ENCODE measurements around the gene TTC31. TPM values are rescaled to one million over a fixed set of nuclear protein-coding genes. Genes with fewer than 3 reads are reported as not detected.

Gene TTC31
- total RNA-seq, 1 experiment from 2014 or later = 14.7 TPM

Other genes with a start within 250 kb of the TTC31 start
- 0.07 TPM in 1 of 2 replicates, not detected in the other for gene SLC4A5, start 139.7 kb upstream of the TTC31 start, total RNA-seq (2014; rRNA removed; shearing (Covaris generic))
- gene DCTN1, start 102.8 kb upstream of the TTC31 start, total RNA-seq (2014; rRNA removed; shearing (Covaris generic)) = 105 and 123 TPM in 2 replicates
- gene C2orf81, start 61.5 kb upstream of the TTC31 start, total RNA-seq (2014; rRNA removed; shearing (Covaris generic)) = 2.3 and 3.5 TPM in 2 replicates
- 72.9 and 84.5 TPM in 2 replicates for gene WDR54, start 61.4 kb upstream of the TTC31 start, total RNA-seq (2014; rRNA removed; shearing (Covaris generic))
- 23.1 and 33.3 TPM in 2 replicates for gene RTKN, start 41.1 kb upstream of the TTC31 start, total RNA-seq (2014; rRNA removed; shearing (Covaris generic))
- 5.9 and 7.9 TPM in 2 replicates for gene INO80B, start 28.0 kb upstream of the TTC31 start, total RNA-seq (2014; rRNA removed; shearing (Covaris generic))
- gene WBP1, start 24.6 kb upstream of the TTC31 start, total RNA-seq (2014; rRNA removed; shearing (Covaris generic)) = 49.0 and 52.3 TPM in 2 replicates
- 66.6 and 71.4 TPM in 2 replicates for gene MOGS, start 17.7 kb upstream of the TTC31 start, total RNA-seq (2014; rRNA removed; shearing (Covaris generic))
- 30.2 and 39.1 TPM in 2 replicates for gene MRPL53, start 10.4 kb upstream of the TTC31 start, total RNA-seq (2014; rRNA removed; shearing (Covaris generic))
- 11.7 and 12.5 TPM in 2 replicates for gene CCDC142, start 83 bp upstream of the TTC31 start, total RNA-seq (2014; rRNA removed; shearing (Covaris generic))
- 0.45 TPM in 1 of 2 replicates, not detected in the other for gene LBX2, start 16.5 kb downstream of the TTC31 start, total RNA-seq (2014; rRNA removed; shearing (Covaris generic))
- gene PCGF1, start 24.6 kb downstream of the TTC31 start, total RNA-seq (2014; rRNA removed; shearing (Covaris generic)) = 33.9 and 67.3 TPM in 2 replicates
- gene TLX2, start 31.4 kb downstream of the TTC31 start, total RNA-seq (2014; rRNA removed; shearing (Covaris generic)) = 0.90 and 1.7 TPM in 2 replicates
- 0.17 TPM in 1 of 2 replicates, not detected in the other for gene DQX1, start 43.1 kb downstream of the TTC31 start, total RNA-seq (2014; rRNA removed; shearing (Covaris generic))
- gene AUP1, start 46.6 kb downstream of the TTC31 start, total RNA-seq (2014; rRNA removed; shearing (Covaris generic)) = 150 and 194 TPM in 2 replicates
- gene HTRA2, start 46.9 kb downstream of the TTC31 start, total RNA-seq (2014; rRNA removed; shearing (Covaris generic)) = 58.0 and 70.3 TPM in 2 replicates
- 3.2 TPM in 2 replicates for gene LOXL3, start 70.9 kb downstream of the TTC31 start, total RNA-seq (2014; rRNA removed; shearing (Covaris generic))
- gene DOK1, start 71.6 kb downstream of the TTC31 start, total RNA-seq (2014; rRNA removed; shearing (Covaris generic)) = 17.3 and 24.8 TPM in 2 replicates
- gene M1AP, start 165.2 kb downstream of the TTC31 start, total RNA-seq (2014; rRNA removed; shearing (Covaris generic)) = not detected in 2 replicates
- 14.6 and 39.2 TPM in 2 replicates for gene SEMA4F, start 171.2 kb downstream of the TTC31 start, total RNA-seq (2014; rRNA removed; shearing (Covaris generic))

All from A172 (cell line).